Mesendoderm (in vitro differentiated cells): Measurements from ENCODE around the gene MGAM2.

Experiments
- DNase-seq: peaks from one replicate; pipeline ENCODE4 v3.0.0; 2013
- H2AK5ac ChIP-seq: 2 replicates; pipeline ENCODE4 v1.6.1; 2013; ENCODE audit warnings: low read length, inconsistent platforms
- H2BK120ac ChIP-seq: 2 replicates; pipeline ENCODE4 v1.6.1; 2013; ENCODE audit warnings: low read depth, mild to moderate bottlenecking, low read length, moderate library complexity, mixed read lengths
- H2BK15ac ChIP-seq: replicated peaks from 2 replicates; pipeline ENCODE4 v1.6.1; 2013; ENCODE audit warnings: low read depth, mild to moderate bottlenecking, moderate library complexity
- H2BK5ac ChIP-seq: 2 replicates; pipeline ENCODE4 v1.6.1; 2013; ENCODE audit warnings: low read length, inconsistent platforms
- H3K18ac ChIP-seq: 2 replicates; pipeline ENCODE4 v1.6.1; 2013; ENCODE audit warnings: mild to moderate bottlenecking, low read length, mixed read lengths
- H3K23ac ChIP-seq: one replicate; pipeline ENCODE4 v1.6.1; 2013; ENCODE audit warnings: low read length
- H3K27ac ChIP-seq: 2 replicates; pipeline ENCODE4 v1.5.1; 2013; ENCODE audit warnings: low read depth, mild to moderate bottlenecking, inconsistent platforms, low read length, moderate library complexity
- H3K27me3 ChIP-seq: 2 replicates; pipeline ENCODE4 v1.6.1; 2013; ENCODE audit warnings: low read length, control low read depth, mild to moderate bottlenecking, inconsistent platforms; ENCODE audit not compliant: insufficient read depth, poor library complexity
- H3K36me3 ChIP-seq: 2 replicates; pipeline ENCODE4 v1.6.1; 2013; ENCODE audit warnings: low read length, inconsistent platforms; ENCODE audit not compliant: control insufficient read depth, insufficient read depth
- H3K4ac ChIP-seq: one replicate; pipeline ENCODE4 v1.6.1; 2013; ENCODE audit warnings: low read depth, mild to moderate bottlenecking, low read length, moderate library complexity
- H3K4me1 ChIP-seq: 2 replicates; pipeline ENCODE4 v1.6.1; 2013; ENCODE audit warnings: low read depth, low read length, inconsistent platforms; ENCODE audit not compliant: control insufficient read depth
- H3K4me2 ChIP-seq: 2 replicates; pipeline ENCODE4 v1.6.1; 2013; ENCODE audit warnings: low read length
- H3K4me3 ChIP-seq: 2 replicates; pipeline ENCODE4 v1.5.1; 2013; ENCODE audit warnings: mild to moderate bottlenecking, low read length
- H3K56ac ChIP-seq: one replicate; pipeline ENCODE4 v1.6.1; 2013; ENCODE audit warnings: low read length
- H3K79me1 ChIP-seq: 2 replicates; pipeline ENCODE4 v1.6.1; 2013; ENCODE audit warnings: low read length, inconsistent platforms
- H3K79me2 ChIP-seq: 2 replicates; pipeline ENCODE4 v1.6.1; 2013; ENCODE audit warnings: mild to moderate bottlenecking, low read length; ENCODE audit not compliant: control insufficient read depth, insufficient read depth
- H3K9ac ChIP-seq: 2 replicates; pipeline ENCODE4 v1.6.1; 2013; ENCODE audit warnings: low read length, inconsistent platforms
- H4K5ac ChIP-seq: one replicate; pipeline ENCODE4 v1.6.1; 2013; ENCODE audit warnings: low read length
- H4K8ac ChIP-seq: one replicate; pipeline ENCODE4 v1.6.1; 2013; ENCODE audit warnings: low read depth, mild to moderate bottlenecking, control low read depth, low read length, moderate library complexity
- WGBS: extraction: QIAGEN DNeasy Blood & Tissue Kit; methylation state at CpG from one replicate; pipeline ENCODE4 v1.1.7; 2013; ENCODE audit warnings: low lambda C conversion rate, missing lambda C conversion rate; ENCODE audit not compliant: insufficient coverage; ENCODE audit errors: extremely low coverage; 5-methylcytosine and 5-hydroxymethylcytosine counted together

Gene MGAM2

DNA sequence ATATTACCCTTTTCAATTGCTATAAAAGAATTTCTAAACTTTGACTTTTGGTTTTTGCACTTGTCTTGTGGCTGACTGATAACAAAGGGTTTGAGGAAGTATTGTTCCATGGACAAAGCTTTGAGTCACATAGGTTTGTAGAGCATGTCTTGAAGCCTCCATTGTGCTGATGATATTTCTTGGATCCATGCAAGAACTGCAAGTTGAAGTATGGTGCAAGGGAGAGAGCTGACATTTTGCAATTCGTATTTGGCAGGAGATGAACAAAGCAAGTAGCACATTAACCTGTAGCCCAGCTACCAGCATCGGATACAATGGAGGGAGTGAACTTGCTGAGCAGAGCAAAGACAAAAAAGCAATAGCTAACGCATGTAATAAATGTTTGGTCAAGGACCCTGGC lies 23.4 kb downstream of the MGAM2 start:
- H3K9ac ChIP-seq, result no peak overlapping the region
- no peak overlapping the region for H3K4ac ChIP-seq
- no peak overlapping the region for H3K23ac ChIP-seq
- WGBS, result no CpG with 5 or more reads among the region's 3 CpGs
- H3K18ac ChIP-seq, result no peak overlapping the region
- no peaks in the 10 kb centered on the region for H3K79me1 ChIP-seq
- no peak overlapping the region for H4K5ac ChIP-seq
- no peak overlapping the region for H3K4me3 ChIP-seq
- no peak overlapping the region for H3K27ac ChIP-seq
- H3K56ac ChIP-seq, result no peak overlapping the region
- H2BK15ac ChIP-seq, result no peak overlapping the region
- H3K36me3 ChIP-seq, result no peaks in the 10 kb centered on the region
- H3K27me3 ChIP-seq, result no peaks in the 10 kb centered on the region
- no peak for DNase-seq
- no peak overlapping the region for H2BK5ac ChIP-seq
- no peak overlapping the region for H2AK5ac ChIP-seq
- H4K8ac ChIP-seq, result no peak overlapping the region
- no peaks in the 10 kb centered on the region for H3K79me2 ChIP-seq
- H3K4me2 ChIP-seq, result no peak overlapping the region
- H3K4me1 ChIP-seq, result no peaks in the 10 kb centered on the region
- H2BK120ac ChIP-seq, result no peak overlapping the region

DNA sequence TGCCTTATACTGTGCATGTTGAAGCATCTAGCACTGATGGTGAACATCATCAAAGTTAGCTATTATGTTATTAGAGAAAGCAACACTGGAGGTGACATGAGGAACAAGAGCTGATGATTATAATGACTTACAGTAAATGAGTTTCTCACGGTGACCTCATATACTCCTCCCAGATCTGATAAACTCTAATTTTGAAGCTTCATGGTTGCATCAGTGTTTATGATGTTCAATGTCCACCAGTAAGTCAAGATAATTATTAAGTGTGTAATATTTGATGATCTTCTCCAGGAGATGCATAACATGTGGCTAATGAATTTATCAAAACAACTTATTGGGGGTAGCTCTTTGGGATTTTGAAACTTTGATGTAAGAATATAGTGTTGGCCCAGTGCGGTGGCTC lies 27.5 kb downstream of the MGAM2 start:
- H2AK5ac ChIP-seq, result no peak overlapping the region
- H3K36me3 ChIP-seq, result no peaks in the 10 kb centered on the region
- no peak overlapping the region for H2BK120ac ChIP-seq
- WGBS, result no CpG with 5 or more reads among the region's 2 CpGs
- H3K9ac ChIP-seq, result no peak overlapping the region
- no peaks in the 10 kb centered on the region for H3K79me2 ChIP-seq
- no peak overlapping the region for H3K56ac ChIP-seq
- H3K79me1 ChIP-seq, result no peaks in the 10 kb centered on the region
- no peak overlapping the region for H3K4me2 ChIP-seq
- no peaks in the 10 kb centered on the region for H3K4me1 ChIP-seq
- H3K27ac ChIP-seq, result no peak overlapping the region
- H2BK5ac ChIP-seq, result no peak overlapping the region
- H3K4ac ChIP-seq, result no peak overlapping the region
- H3K23ac ChIP-seq, result no peak overlapping the region
- no peak overlapping the region for H4K8ac ChIP-seq
- H4K5ac ChIP-seq, result no peak overlapping the region
- H2BK15ac ChIP-seq, result no peak overlapping the region
- no peak for DNase-seq
- no peak overlapping the region for H3K18ac ChIP-seq
- H3K27me3 ChIP-seq, result no peaks in the 10 kb centered on the region
- H3K4me3 ChIP-seq, result no peak overlapping the region

DNA sequence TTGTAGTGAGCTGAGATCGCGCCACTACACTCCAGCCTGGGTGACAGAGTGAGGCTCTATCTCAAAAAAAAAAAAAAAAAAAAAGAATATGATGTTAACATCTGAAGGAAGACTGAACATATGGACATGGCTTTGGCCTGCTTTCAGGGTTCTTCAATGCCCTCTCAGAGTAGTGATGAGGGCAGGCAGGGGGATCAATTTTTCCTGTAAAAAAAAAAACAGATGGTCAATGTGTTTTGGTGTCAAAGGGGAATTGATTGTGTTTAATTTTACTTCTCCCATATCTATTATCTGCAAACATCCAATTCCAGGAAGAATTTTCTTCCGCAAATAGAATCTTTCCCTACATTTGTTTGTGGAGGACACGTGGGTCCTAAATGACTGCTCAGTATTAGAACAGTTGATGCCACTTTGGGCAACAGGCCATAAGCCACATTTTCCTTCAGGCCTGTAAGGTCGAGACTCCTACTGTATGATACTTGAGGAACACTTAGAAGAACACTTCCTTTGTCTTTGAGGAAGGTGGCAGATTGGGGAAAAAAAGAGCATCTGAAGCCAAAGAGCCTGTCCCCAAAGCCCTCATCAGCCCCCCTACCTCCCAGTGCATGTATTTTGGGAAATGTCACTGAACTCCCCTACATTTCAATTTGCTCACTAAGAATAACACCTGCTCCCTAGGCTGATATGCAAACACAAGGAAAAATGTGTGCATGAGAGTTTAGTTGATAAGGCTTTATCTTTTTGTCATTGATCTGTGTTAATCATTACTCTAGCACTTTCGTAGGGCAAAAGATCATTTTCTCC lies 28.3 kb downstream of the MGAM2 start:
- no CpG with 5 or more reads among the region's 6 CpGs for WGBS

DNA sequence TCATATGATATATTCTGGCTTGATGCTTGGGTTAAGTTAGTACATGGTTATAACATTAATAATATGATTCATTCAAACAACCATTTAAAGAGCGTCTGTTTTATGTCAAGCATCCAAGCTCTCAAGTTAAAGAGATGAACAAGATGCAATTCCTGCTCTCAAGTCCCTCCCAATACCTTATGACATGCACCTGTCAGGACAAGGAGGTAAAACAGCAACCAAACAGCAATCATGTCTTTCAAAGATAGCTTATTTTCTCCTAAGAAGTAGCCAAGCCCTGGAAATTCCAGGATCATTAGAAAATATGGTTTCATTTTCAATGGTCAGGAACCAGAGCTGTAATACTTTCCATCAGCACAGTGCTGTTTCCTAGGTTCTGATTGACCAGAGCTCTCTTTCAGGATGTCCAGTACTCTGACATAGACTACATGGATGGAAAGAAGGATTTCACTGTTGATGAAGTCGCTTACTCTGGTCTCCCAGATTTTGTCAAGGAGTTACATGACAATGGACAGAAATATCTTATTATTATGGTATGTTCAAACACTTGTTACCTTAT lies 29.0 kb downstream of the MGAM2 start:
- Histone ChIP-seq H2BK5ac (no peak overlapping the region), H4K5ac (no peak overlapping the region), H4K8ac (no peak overlapping the region), H3K4me3 (no peak overlapping the region), H3K4me2 (no peak overlapping the region), H3K56ac (no peak overlapping the region), H2BK15ac (no peak overlapping the region), H3K4ac (no peak overlapping the region), H3K79me1 (no peaks in the 10 kb centered on the region), H3K79me2 (no peaks in the 10 kb centered on the region), H2AK5ac (no peak overlapping the region), H3K27ac (no peak overlapping the region), H3K18ac (no peak overlapping the region), H3K23ac (no peak overlapping the region), H3K9ac (no peak overlapping the region), H3K27me3 (no peaks in the 10 kb centered on the region), H3K36me3 (no peaks in the 10 kb centered on the region), H3K4me1 (no peaks in the 10 kb centered on the region), H2BK120ac (no peak overlapping the region)
- no CpG with 5 or more reads among the region's 2 CpGs for WGBS
- no peak for DNase-seq

More for the DNA sequence above, 28.3 kb downstream of the MGAM2 start:
- H3K4me3 ChIP-seq, result no peak overlapping the region
- H3K27me3 ChIP-seq, result no peaks in the 10 kb centered on the region
- H2BK120ac ChIP-seq, result no peak overlapping the region
- no peak overlapping the region for H3K4ac ChIP-seq
- no peak overlapping the region for H2BK15ac ChIP-seq
- no peak overlapping the region for H3K23ac ChIP-seq
- no peak overlapping the region for H4K8ac ChIP-seq
- H3K4me1 ChIP-seq, result no peaks in the 10 kb centered on the region
- H3K4me2 ChIP-seq, result no peak overlapping the region
- H3K27ac ChIP-seq, result no peak overlapping the region
- no peak overlapping the region for H3K18ac ChIP-seq
- no peaks in the 10 kb centered on the region for H3K36me3 ChIP-seq
- H2AK5ac ChIP-seq, result no peak overlapping the region
- no peak overlapping the region for H2BK5ac ChIP-seq
- DNase-seq, result no peak
- H3K9ac ChIP-seq, result no peak overlapping the region
- no peak overlapping the region for H3K56ac ChIP-seq
- no peak overlapping the region for H4K5ac ChIP-seq
- no peaks in the 10 kb centered on the region for H3K79me2 ChIP-seq
- no peaks in the 10 kb centered on the region for H3K79me1 ChIP-seq

DNA sequence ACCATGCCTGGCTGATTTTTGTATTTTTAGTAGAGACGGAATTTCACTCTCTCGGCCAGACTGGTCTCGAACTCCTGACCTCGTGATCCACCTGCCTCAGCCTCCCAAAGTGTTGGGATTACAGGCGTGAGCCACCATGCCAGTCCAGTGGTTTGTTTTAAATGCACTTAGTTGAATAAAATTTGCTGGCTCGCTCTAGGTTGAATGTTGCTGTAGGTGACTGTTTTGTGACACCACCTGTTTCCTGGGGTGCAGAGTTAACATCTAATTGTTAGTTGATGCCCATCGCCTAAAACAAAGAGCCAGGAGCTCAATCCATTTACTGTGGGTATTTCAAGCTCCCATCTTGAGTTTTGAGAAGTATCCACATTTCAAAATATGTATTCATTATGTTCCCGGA lies 31.2 kb downstream of the MGAM2 start:
- Histone ChIP-seq H3K18ac (no peak overlapping the region), H2BK15ac (no peak overlapping the region), H3K79me2 (no peaks in the 10 kb centered on the region), H3K27me3 (no peaks in the 10 kb centered on the region), H4K8ac (no peak overlapping the region), H3K9ac (no peak overlapping the region), H2BK120ac (no peak overlapping the region), H3K4ac (no peak overlapping the region), H3K79me1 (no peaks in the 10 kb centered on the region), H3K56ac (no peak overlapping the region), H2AK5ac (no peak overlapping the region), H3K23ac (no peak overlapping the region), H3K36me3 (no peaks in the 10 kb centered on the region), H3K4me2 (no peak overlapping the region), H3K4me3 (no peak overlapping the region), H2BK5ac (no peak overlapping the region), H4K5ac (no peak overlapping the region), H3K27ac (no peak overlapping the region), H3K4me1 (peaks cover 3% of the 10 kb centered on the region)
- no CpG with 5 or more reads among the region's 8 CpGs for WGBS
- DNase-seq, result no peak

DNA sequence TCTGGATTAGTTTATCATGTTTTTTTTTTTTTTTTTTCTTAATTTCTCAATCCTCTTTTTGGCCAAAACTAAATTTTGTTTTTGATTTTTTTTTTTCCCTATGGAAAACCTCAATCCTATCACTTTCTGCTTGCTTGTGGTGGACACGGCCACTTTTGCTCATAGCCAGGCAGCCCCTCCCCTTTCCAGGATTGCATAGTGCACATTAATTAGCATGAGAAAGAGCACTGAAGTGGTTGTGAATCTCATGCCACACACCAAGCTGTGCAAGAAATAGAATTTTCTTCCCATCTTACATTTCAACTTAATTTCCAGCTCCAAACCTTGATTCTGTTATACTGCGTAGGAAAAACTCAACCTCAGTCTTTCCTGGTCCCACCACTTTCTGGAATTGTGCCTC lies 34.6 kb downstream of the MGAM2 start:
- no peak overlapping the region for H4K5ac ChIP-seq
- H3K4ac ChIP-seq, result no peak overlapping the region
- no peak overlapping the region for H3K27ac ChIP-seq
- H2AK5ac ChIP-seq, result no peak overlapping the region
- H4K8ac ChIP-seq, result no peak overlapping the region
- H3K4me2 ChIP-seq, result no peak overlapping the region
- no peaks in the 10 kb centered on the region for H3K36me3 ChIP-seq
- no peak overlapping the region for H2BK5ac ChIP-seq
- no peak overlapping the region for H3K18ac ChIP-seq
- no peaks in the 10 kb centered on the region for H3K79me1 ChIP-seq
- peaks cover 3% of the 10 kb centered on the region for H3K4me1 ChIP-seq
- DNase-seq, result no peak
- no peak overlapping the region for H3K4me3 ChIP-seq
- no peak overlapping the region for H3K56ac ChIP-seq
- H2BK15ac ChIP-seq, result no peak overlapping the region
- no peaks in the 10 kb centered on the region for H3K79me2 ChIP-seq
- no peak overlapping the region for H3K9ac ChIP-seq
- no peak overlapping the region for H3K23ac ChIP-seq
- no CpG with 5 or more reads among the region's 2 CpGs for WGBS
- no peak overlapping the region for H2BK120ac ChIP-seq
- no peaks in the 10 kb centered on the region for H3K27me3 ChIP-seq
